Activated T-cell treated with anti-CD3 and anti-CD28 coated beads, Interleukin-2, amount 50 U/mL, for 48 hours (primary cell): ENCODE results near the gene APOL5.
"Not testable (repeated sequence)": the region's sequence is repeated elsewhere in the genome, so short reads cannot be mapped to it uniquely, and the experiment has no call there.

Experiments used
- DNase-seq, 2 experiments: peaks; one replicate each; pipeline ENCODE4 v3.0.0-alpha.2; 2020

Gene APOL5, protein sequence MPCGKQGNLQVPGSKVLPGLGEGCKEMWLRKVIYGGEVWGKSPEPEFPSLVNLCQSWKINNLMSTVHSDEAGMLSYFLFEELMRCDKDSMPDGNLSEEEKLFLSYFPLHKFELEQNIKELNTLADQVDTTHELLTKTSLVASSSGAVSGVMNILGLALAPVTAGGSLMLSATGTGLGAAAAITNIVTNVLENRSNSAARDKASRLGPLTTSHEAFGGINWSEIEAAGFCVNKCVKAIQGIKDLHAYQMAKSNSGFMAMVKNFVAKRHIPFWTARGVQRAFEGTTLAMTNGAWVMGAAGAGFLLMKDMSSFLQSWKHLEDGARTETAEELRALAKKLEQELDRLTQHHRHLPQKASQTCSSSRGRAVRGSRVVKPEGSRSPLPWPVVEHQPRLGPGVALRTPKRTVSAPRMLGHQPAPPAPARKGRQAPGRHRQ

DNA sequence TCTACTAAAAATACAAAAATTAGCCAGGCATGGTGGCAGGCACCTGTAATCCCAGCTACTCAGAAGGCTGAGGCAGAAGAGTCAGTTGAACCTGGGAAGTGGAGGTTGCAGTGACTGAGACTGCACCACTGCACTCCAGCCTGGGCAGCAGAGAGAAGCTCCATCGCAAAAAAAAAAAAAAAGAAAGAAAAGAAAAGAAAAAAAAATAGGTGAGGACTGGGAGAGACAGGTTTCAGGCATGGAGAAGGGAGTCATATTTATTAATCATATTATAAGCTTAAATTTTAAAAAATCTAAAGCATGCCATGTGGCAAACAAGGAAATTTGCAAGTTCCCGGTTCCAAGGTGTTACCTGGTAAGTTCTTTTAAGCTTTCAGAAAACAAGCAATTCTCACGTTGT, at the start of gene APOL5:
TSS of gene APOL5 (plus strand) at position 301 of the 400 bp plus-strand sequence. CDS start at position 301, 0 bp downstream.
- DNase-seq, result no peak

DNA sequence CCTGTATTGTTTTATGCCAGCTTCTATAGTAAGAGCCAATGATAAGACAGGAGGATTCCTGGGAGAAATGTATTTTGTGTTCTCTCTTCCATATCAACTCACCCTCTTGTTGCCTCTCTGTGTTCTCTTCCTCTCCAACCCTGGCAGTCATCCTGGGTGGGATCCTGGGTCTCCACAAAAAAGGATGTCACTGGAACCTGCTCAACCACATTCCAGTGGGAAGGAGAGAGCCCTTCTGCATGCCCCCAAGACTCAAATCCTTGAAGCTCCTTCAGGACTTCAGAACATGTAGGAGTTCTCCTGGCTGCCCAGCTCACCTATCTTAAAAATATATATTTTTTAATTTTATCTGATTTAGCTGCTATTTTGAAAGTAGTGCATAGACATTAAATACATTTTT, 43.3 kb upstream of the APOL5 start:
- DNase-seq, result no peak

DNA sequence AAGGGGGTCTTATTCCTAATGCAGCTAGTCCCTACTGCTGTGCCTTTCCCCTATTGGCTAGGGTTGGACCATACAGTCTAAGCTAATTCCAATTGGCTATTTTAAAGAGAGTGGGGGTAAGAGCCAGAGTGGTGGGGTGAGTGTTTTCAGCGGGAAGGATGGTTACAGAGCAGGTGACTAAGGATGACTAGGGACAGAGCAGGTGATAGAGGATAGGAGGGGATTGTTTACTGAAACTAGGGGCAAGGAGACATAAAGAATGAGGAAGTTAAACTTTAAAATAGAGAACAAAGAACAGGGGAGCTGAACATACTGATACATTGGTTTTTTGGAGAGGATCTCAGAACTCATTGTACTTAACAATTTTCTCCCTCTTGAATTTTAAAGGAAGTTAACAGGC, 41.6 kb upstream of the APOL5 start:
- DNase-seq, result not testable (repeated sequence)

DNA sequence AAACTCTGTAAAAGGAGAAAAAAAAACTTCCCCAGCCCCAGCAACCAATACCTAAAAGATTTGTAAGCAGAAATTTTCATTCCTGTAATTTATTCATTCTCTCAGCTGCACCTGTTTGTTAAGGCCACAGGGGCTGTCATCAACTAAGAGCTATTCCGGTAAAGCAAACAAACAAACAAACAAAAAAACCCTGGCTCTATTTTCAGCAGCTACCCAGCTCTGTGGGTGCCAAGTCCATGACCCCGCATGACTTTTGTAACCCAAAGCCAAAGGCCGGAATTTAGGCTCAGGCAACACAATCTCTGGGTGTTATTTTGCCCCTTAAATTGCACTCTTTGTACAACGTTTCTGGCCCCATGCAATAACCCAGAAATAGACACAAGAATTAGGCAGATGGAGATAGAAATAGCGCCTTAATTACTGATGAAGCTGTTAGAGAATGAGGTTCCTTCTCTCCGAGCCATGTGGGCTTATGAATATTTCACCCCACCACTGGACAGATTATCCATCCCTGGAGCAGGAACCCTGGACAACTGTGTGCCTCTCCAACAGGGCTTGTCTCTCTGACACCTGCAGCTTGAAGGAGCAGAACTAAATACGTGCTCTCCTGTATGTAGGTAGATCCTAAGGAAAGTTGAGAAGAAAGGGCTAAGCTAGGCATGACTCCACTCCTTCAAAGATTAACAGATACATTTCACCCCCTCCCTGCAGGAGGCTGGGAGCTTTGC, 40.0 kb upstream of the APOL5 start:
- DNase-seq, result no peak

DNA sequence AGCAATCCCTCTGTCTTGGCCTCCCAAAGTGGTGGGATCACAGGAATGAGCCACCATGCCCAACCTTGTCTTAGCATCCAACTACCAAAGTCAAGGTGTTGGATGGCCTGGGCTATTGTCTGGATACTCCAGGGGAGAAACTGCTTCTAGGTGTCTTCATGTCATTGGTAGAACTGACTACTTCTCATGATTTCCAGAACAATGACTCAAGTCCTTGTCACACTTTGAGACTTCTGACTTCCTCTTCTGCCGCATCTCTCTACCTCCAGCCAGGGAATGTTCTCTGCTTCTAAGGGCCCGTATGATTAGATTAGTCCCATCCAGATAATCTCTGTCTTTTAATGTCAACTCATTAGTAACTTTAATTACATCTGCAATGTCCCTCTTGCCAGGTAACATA, 38.8 kb upstream of the APOL5 start:
- DNase-seq, result no peak

DNA sequence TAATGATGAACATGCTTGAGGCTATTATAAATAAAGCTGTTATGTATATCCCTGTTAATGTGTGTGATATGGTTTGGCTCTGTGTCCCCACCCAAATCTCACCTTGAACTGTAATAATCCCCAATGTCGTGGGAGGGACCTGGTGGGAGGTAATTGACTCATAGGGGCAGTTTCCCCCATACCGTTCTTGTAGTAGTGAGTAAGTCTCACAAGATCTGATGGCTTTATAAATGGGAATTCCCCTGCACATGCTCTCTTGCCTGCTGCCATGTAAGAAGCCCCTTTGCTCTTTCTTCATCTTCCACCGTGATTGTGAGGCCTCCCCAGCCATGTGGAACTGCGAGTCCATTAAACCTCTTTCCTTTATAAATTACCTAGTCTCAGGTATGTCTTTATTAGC, 38.2 kb upstream of the APOL5 start:
- peak; percentile 62 to 68 for DNase-seq

DNA sequence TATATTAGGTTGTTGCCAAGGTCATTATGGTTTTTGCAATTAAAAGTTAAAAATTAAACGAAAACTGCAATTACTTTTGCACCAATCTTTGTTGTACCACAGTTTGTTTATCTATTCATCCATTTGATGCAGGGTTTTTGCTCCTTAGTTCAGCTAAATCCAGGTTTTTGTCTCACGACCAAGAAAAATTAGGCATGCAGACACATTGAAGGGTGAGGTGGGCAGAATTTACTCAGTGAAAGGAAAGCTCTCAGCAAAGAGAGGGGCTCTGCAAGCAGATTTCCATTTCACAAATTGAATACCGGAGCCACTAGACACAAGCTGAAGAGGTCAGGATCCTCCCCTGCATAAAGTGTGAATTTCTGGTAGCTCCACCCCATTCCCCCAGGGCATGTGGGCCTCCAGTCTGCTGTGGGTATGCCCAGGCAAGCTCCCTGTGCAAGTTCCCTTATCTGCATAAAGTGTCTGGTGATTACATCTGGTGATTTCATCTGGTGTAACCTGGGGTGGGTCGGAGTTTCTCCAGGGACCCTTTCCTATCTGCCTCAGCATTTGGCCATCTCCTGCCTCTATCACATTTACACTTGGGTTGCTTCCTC, 36.1 kb upstream of the APOL5 start:
- DNase-seq, result no peak

DNA sequence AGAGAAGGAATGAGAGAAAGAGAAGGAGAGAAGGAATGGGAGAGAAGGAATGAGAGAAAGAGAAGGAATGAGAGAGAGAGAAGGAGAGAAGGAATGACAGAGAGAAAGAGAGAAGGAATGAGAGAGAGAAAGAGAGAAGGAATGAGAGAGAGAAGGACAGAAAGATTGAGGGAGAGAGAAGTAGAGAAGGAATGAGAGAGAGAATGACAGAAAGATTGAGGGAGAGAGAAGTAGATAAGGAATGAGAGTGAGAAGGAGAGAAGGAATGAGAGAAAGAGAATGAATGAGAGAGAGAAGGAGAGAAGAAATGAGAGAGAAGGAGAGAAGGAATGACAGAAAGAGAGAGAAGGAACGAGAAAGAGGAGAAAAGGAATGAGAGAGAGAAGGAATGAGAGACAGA, 34.1 kb upstream of the APOL5 start:
- DNase-seq, result no peak

DNA sequence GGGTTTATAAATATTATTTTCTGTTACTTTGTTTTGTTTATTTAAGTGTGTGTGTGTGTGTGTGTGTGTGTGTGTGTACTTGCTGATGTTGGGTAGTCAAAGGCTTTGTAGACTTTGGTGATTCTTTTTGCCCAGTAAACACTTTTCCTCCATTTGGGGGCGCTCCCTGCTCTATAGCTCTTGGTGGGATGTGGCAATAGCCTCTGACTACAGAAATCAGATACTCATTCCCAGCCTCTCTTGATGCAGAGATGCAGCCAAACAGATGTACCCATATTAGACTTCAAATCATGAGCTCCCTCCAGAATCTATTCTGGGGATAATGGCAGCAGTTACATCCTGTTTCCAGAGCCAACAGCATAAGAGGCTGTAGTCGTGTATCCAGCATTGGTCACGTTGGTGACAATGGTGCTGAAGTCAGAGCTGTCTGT, 33.4 kb upstream of the APOL5 start:
- DNase-seq, result no peak

DNA sequence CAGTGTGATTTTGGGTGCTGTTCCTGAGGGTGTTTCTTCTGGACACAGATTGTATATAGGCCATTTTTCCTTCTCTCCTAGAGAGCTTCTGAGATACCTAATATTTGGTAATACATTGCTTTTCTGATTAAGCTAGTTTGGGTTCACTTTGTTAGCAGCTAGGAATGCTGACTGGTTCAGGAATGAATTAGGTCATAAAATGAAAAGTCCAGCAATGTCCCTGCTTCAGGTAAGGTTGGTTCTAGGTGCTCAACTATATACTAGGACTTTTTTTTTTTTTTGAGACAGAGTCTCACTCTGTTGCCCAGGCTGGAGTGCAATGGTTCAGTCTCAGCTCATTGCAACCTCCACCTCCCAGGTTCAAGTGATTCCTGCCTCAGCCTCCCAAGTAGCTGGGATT, 32.9 kb upstream of the APOL5 start:
- no peak for DNase-seq

DNA sequence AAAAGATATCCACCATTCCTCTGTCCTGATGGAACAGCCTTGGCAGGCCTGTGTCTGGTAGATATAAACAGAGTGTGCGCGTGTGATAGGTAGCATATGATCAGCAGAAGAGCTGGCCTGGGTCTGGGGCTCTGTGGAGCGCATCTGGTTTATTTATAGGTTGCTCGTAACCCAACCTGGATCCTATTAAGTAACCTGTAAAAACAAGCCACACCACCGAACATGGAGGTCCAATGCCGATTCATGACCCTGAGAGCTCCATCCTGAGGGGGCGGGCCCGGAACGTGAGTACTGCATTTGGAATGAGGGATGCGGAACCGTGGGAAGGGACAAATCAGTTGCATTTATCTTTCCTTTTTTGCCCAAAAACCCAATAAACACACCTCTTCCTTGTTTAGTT, 31.9 kb upstream of the APOL5 start:
- DNase-seq, result no peak

DNA sequence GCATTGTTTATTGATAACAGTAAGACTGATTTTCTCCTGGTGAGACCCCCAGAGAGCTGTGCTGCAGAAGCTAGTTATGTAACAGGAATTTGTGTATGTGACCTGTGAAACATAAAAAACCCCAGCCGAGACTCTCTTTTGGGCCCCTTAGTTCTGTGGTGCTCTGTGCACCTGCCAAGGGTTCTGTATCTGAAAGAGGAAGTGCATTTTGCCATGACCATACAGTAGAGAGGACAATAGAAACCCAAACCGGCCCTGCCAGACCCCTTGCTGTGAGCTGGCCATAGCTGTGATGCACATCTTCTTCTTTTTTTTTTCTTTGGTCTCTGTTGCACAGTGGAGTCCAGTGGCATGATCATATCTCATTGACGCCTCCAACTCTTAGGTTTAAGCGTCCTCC, 31.4 kb upstream of the APOL5 start:
- no peak for DNase-seq

DNA sequence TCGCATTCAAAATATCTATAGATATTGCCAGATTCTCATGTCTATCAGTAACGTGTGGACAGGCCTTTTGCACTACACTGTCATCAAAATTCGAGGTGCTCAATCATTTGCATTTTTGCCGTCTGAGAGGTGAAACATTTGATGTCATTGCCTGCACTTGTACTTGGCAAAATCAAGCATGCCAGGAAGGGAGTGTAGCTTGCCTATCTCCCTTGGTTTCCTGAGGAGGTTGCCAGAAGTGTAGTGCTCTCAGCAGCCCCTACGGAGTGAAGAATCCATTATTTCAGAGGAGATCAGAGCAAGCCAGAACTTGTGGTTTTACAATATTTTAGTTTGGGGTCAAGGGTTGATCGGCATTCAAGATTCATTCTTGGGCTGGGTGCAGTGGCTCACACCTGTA, 30.2 kb upstream of the APOL5 start:
- DNase-seq, result no peak

DNA sequence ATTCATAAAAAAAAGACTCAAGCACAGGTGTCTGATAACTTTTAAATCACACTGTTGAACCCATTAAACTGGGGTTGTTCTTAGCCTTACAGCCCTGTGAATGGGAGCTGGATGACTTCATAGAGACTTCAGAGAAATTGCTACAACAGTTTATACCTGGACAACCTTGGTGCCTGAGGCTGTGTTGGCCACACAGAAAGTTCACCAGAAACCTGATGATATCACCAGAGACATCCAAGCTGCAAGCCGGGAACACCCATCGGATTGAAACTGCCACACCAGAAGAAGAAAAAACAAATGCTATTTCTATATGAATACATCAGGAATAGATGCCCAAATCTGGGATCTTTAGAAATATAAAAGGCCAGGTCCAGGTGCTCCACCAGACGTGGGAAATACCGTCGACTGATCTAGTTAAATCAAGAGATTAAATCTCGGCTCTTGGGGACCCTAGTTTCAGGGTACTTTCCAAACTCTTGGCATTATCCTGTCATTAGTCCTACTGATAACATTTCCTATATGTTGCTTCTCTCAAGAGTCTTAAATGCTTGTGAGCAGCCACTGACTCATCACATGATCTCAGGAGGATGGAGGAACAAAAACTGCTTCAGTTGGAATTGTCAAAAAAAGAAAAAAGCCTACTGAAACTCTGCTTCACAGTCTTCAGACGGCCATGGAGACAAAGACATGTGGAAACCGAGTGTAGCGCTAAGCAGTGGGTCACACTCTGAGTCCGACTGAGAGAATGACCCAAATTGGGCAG, 28.6 kb upstream of the APOL5 start:
- no peak for DNase-seq

DNA sequence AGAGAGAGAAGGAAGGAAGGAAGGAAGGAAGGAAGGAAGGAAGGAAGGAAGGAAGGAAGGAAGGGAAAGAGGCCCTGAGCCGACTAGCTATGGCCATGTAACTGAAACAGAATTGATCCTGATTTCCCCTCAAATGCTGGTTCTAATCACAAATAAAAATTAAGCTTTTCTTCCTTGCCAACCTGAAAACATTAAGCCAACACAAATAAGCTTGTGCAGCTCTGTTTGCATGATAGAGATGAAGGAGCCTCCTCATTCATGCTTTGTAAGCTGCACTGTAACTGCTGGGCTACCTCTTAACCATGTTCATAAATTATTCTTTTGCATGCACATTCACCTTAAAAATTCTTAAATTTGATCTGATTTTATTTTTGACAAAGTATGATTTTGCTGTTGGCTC, 27.7 kb upstream of the APOL5 start:
- DNase-seq, result no peak

DNA sequence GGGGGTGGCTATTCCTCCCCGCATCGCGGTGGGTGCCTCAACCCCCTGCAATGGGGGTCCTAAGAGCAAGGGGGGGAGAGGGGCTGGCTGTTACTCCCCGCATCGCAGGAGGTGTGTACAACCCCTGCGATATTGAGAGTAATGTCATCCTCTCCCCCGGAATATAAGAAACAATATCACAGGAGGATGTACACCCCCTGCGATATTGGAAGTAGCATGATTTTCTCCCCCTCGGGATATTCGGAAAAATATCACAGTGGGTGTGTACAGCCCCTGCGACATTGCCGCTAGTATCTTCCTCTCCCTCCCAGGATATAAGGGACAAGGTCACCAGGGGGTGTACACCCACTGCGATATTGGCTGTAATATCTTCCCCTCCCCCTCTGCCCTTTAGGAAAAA, 22.5 kb upstream of the APOL5 start:
- no peak for DNase-seq

DNA sequence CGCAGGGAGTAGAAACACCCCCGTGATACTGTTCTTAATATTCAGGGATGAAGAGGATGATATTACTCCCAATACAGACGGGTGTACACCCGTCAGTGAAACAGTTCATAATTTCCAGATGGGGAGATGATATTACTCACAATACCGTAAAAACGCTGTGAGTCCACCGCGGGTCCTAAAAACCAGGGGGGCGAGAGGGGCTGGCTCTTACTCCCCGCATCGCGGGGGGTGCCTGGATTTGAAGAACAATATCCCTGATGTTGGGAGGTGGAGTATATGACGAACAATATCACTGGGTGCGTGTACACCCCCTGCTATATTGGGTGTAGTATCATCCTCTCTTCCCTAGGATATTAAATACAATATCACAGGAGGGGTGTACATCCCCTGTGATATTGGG, 20.5 kb upstream of the APOL5 start:
- DNase-seq, result peak in 1 of 2 experiments; percentile 32

DNA sequence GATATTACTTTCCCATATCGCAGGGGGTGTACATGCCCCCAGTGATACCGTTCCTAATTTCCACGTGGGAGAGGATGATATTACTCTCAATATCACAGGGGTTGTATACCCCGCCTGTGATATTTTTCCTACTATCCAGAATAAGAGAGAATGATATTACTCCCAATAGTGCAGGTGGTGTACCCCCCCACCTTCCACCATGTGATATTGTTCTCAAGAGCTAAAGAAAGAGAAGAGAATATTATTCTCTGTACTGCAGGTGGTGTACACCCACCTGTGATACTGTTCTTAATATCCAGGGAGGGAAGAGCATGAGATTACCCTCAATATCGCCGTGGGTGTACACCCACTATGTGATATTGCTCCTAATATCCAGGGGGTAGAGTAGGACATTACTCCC, 17.8 kb upstream of the APOL5 start:
- not testable (repeated sequence) for DNase-seq

DNA sequence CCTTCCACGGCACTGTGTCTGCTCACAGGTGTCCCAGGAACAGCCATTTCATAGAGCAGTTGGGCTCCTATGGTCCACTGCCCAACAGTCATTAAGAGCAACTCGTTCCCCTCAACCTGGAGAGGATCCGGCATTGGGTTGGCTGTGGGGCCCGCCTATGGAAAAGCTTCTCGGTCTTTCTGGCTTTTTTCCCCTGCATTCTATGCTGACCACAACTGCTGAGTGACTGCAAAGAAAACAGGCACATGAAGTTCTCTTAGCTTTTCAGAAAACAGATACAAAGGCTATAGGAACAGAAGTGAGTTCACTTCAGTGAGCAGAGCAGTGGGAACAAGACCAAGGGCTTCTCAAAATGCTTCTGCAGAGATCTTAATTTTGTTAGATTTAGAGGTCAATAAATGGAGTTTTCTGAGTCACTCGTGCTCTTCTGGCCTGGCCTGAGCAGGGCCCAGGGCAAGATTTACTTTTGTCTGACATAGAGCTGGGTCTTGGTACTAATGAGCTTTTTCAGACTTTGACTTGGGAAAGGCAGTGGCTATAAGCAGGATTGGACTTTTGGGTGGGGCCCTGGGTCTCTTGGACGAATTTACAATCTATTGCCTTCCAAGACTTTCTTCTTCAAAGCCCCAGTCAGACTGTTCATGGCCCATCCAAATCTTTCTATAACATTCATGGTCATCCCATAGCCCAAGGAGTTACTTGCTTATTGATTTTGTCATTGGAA, 13.6 kb upstream of the APOL5 start:
- no peak for DNase-seq

DNA sequence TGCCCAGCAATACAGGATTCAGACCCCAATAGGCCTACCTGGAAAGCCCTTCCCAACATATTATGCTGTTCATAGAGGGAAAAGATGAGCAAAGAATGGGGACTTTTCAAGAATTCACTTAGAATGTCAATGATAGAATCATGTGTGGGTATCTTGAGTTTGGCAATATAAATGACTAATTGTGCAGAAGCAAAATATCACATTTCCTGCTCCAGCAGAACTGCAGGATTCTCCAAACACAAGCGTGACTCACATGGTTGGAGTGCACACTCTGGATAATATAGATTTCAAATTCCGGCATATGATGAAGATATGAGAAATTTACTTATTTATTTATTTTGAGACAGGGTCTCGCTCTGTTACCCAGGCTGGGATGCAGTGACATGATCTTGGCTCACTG, 12.5 kb upstream of the APOL5 start:
- no peak for DNase-seq

DNA sequence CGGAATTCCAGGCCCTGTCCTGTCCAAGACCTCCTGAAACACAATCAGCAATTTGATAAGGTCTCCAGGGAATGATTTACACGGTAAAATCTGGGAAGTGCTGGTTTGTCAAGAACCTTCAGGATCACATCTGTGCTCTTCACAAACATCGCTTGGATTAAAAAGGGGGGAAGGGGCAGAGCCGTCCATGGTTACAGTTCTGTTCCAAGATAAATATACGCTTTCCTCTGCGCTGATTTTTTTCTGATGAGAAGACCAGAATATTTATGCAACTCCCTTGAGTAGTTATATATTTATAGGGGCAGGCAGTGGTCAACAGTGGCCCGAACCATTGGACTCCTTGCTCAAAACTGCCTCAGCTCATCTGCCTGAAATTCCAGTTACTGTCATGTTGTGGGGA, 9.2 kb upstream of the APOL5 start:
- DNase-seq, result no peak

DNA sequence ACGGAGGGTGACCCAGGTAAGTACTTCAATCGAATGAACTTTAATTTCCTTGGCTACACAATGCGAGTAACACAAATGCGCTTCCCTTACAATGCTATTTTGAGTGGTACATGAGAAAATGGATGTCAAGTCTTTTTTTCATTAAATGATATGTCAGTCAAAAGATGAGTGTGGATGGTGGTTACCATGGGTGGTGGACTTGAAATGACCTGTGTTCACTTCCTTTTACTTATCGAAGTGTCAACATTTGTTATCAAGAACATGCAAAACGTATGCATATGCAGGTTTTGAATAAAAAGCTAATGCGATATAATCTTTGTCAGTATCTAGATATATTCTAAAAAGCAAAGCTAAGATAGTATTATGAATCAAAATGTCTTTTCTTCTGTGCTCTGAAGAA, 8.8 kb upstream of the APOL5 start:
- no peak for DNase-seq

DNA sequence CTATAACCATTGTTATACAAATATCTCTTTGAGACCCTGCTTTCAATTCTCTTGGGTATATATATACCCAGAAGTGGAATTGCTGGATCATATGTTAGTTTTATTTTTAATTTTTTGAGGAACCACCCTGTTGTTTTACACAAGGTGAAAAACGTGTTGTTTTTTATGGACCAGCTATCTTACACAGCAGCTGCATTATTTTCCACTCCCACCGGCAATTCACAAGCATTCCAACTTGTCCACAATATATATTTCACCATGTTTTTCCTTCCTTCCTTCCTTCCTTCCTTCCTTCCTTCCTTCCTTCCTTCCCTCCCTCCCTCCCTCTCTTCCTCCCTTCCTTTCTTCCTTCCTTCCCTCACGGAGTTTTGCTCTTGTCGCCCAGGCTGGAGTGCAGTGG, 6.3 kb upstream of the APOL5 start:
- no peak for DNase-seq
